HG02970 (cell line): ENCODE results near the gene KIAA0930.

Experiments
- ATAC-seq: cut with Tn5 transposase; IDR thresholded peaks from one replicate; pipeline ENCODE4 v1.9.1; 2021; ENCODE audit warnings: mild to moderate bottlenecking, moderate library complexity, moderate number of reproducible peaks; ENCODE audit not compliant: unreplicated experiment, low FRiP score

Gene KIAA0930

GRCh38 chr22:45238957-45239680, 1.6 kb downstream of the KIAA0930 start:
- ATAC-seq = no peak

GRCh38 chr22:45238076-45238956, 2.4 kb downstream of the KIAA0930 start:
- no peak for ATAC-seq

- ATAC-seq = no peak
Measured at GRCh38 chr22:45237065-45237990, 3.4 kb downstream of the KIAA0930 start.

- ATAC-seq = no peak
Measured at GRCh38 chr22:45235851-45236342, 4.8 kb downstream of the KIAA0930 start.

- ATAC-seq = no peak
Measured at GRCh38 chr22:45235101-45235777, 5.5 kb downstream of the KIAA0930 start.

- ATAC-seq = no peak
Measured at GRCh38 chr22:45233827-45234226, 6.9 kb downstream of the KIAA0930 start.

- no peak for ATAC-seq
Measured at GRCh38 chr22:45233386-45233785, 7.3 kb downstream of the KIAA0930 start.

- ATAC-seq = no peak
Measured at GRCh38 chr22:45231293-45231692, 9.4 kb downstream of the KIAA0930 start.

- no peak for ATAC-seq
Measured at GRCh38 chr22:45230026-45230721, 10.5 kb downstream of the KIAA0930 start.

GRCh38 chr22:45229181-45229580, 11.5 kb downstream of the KIAA0930 start:
- ATAC-seq = no peak

- no peak for ATAC-seq
Measured at GRCh38 chr22:45228401-45228754, 12.3 kb downstream of the KIAA0930 start.

GRCh38 chr22:45227645-45228400, 12.9 kb downstream of the KIAA0930 start:
- no peak for ATAC-seq

- ATAC-seq = no peak
Measured at GRCh38 chr22:45226503-45227186, 14.0 kb downstream of the KIAA0930 start.

GRCh38 chr22:45225732-45226502, 14.8 kb downstream of the KIAA0930 start:
- no peak for ATAC-seq

GRCh38 chr22:45224988-45225731, 15.5 kb downstream of the KIAA0930 start:
- ATAC-seq = no peak

GRCh38 chr22:45224331-45224730, 16.4 kb downstream of the KIAA0930 start:
- no peak for ATAC-seq
